ENCODE data around the gene CAP1.

DNA sequence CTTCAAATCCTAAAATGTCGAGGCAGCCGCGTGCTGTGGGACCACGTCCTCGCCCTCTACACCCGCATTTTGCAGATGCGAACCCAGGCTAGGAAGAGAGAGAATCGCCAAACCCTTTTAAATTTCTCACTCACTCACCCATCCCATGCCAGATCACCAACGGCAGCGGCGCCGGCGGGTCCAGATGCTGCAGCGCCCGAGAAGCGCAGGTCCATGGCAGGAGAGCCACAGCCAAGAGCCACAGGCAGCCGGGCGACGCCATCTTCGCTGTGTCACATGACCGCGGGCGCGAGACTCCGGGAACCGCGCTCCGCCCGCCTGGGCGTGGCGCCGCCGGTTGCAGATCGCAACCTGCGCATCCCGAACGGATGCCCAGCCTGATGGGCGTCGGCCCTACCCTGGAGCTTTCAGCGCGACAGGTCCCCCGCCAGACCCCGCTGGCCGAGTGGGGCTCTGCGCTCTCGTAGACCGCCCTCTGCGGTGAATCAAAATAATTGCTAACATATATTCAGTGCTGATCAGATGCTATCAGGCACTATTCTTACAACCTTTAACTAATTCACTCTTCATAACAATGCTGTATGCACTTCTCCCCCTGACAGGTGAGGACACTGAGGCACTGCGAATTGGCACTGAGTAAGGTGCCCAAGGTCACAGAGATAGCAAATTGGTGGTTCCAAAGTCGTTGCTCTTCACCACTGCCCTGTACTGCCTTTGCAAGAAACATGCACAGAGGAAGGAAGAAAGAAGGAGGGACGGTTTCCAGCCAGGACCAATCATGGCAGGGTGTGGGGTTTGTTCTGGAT lies 56.7 kb downstream of the CAP1 start, which contains the start of gene PPT1:
- TF ChIP-seq, protein P1, sequence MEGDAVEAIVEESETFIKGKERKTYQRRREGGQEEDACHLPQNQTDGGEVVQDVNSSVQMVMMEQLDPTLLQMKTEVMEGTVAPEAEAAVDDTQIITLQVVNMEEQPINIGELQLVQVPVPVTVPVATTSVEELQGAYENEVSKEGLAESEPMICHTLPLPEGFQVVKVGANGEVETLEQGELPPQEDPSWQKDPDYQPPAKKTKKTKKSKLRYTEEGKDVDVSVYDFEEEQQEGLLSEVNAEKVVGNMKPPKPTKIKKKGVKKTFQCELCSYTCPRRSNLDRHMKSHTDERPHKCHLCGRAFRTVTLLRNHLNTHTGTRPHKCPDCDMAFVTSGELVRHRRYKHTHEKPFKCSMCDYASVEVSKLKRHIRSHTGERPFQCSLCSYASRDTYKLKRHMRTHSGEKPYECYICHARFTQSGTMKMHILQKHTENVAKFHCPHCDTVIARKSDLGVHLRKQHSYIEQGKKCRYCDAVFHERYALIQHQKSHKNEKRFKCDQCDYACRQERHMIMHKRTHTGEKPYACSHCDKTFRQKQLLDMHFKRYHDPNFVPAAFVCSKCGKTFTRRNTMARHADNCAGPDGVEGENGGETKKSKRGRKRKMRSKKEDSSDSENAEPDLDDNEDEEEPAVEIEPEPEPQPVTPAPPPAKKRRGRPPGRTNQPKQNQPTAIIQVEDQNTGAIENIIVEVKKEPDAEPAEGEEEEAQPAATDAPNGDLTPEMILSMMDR (conservative IDR thresholded peaks at IDR 0.05; ENCODE audit: low read length), result peak; percentile 42
- TF ChIP-seq EZH2phosphoT487 (IDR thresholded peaks at IDR 0.05; ENCODE audit: borderline replicate concordance), result no peak
